Upper lobe of left lung (tissue), 4 donors: Measurements from ENCODE around the gene DNAJC30.

ENCODE experiments used
- EP300 ChIP-seq, 4 donors: sonication (generic); formaldehyde crosslinking; IDR thresholded peaks; one replicate each; pipeline ENCODE4 v1.5.1; 2017; ENCODE audit warnings: antibody characterized with exemption in 4 of 4, control low read depth in 2 of 4
- POLR2AphosphoS5 ChIP-seq, 2 donors: sonication (generic); formaldehyde crosslinking; IDR thresholded peaks; one replicate each; pipeline ENCODE4 v1.5.1; 2017; ENCODE audit warnings: antibody characterized with exemption in 2 of 2
- TF ChIP-seq, protein P1 (sequence below), 6 experiments: fragments of 450-650 bp in 4 of 6; fragments of 200-600 bp in 2 of 6; sonication (generic) in 2 of 6; IDR thresholded peaks; one replicate each; pipeline ENCODE4 v1.5.1; 2016 to 2019; ENCODE audit warnings: antibody characterized with exemption in 6 of 6

GRCh38 chr7:73646785-73647724 lies 36.2 kb downstream of the DNAJC30 start:
- TF ChIP-seq, protein P1, sequence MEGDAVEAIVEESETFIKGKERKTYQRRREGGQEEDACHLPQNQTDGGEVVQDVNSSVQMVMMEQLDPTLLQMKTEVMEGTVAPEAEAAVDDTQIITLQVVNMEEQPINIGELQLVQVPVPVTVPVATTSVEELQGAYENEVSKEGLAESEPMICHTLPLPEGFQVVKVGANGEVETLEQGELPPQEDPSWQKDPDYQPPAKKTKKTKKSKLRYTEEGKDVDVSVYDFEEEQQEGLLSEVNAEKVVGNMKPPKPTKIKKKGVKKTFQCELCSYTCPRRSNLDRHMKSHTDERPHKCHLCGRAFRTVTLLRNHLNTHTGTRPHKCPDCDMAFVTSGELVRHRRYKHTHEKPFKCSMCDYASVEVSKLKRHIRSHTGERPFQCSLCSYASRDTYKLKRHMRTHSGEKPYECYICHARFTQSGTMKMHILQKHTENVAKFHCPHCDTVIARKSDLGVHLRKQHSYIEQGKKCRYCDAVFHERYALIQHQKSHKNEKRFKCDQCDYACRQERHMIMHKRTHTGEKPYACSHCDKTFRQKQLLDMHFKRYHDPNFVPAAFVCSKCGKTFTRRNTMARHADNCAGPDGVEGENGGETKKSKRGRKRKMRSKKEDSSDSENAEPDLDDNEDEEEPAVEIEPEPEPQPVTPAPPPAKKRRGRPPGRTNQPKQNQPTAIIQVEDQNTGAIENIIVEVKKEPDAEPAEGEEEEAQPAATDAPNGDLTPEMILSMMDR (IDR thresholded peaks at IDR 0.05), result no peak
- TF ChIP-seq POLR2AphosphoS5 (IDR thresholded peaks at IDR 0.05) (no peak), EP300 (IDR thresholded peaks at IDR 0.05) (no peak)
